Endothelial cell of umbilical vein (primary cell): ENCODE data around the gene PYGB. TPM values are rescaled to one million over a fixed set of nuclear protein-coding genes. Genes with fewer than 3 reads are reported as not detected.

Experiments
- BruUV-seq: library from RNA; stranded (reverse); fragments of 400-500 nt; replicated peaks from 2 replicates; lab custom pipeline; 2021; lab: Mats Ljungman, UMichigan
- CTCF ChIA-PET: fragments of 300-600, 350-600 bp; sonication (Branson Sonifier 250); formaldehyde crosslinking; loops from one replicate; lab custom pipeline; 2021; ENCODE audit warnings: antibody characterized with exemption, inconsistent platforms; lab: Charles Lee
- POLR2A ChIA-PET: fragments of 300-600, 350-600 bp; sonication (Branson Sonifier 250); formaldehyde crosslinking; loops from one replicate; lab custom pipeline; 2021; ENCODE audit warnings: antibody characterized with exemption, inconsistent platforms; lab: Charles Lee
- DNase-seq: peaks from one replicate; pipeline ENCODE4 v3.0.0-alpha.2; 2011; ENCODE audit warnings: low read depth, low spot score
- FAIRE-seq: peaks from 2 replicates; lab custom pipeline; 2011; peaks lifted over from hg19 to GRCh38; lab: Jason Lieb, UNC
- H2AFZ ChIP-seq: 2 replicates; pipeline ENCODE4 v1.6.0; 2012; ENCODE audit warnings: low read depth, low read length, control low read depth, inconsistent platforms
- H3K27ac ChIP-seq: 2 replicates; pipeline ENCODE4 v1.5.1; 2011; ENCODE audit warnings: low read depth, mild to moderate bottlenecking, control low read depth, low read length, moderate library complexity; ENCODE audit not compliant: insufficient read depth
- H3K27me3 ChIP-seq, 2 experiments: 2 replicates each; pipeline versions ENCODE4 v1.6.0 to v1.6.1; 2011; ENCODE audit warnings: low read length in 2 of 2, mixed read lengths in 1 of 2; ENCODE audit not compliant: control insufficient read depth in 2 of 2, insufficient read depth in 2 of 2
- H3K36me3 ChIP-seq, 2 experiments: 2 replicates in 1 of 2; 3 replicates in 1 of 2; pipeline ENCODE4 v1.5.1; 2011; ENCODE audit warnings: low read length in 2 of 2, mild to moderate bottlenecking in 1 of 2, moderate library complexity in 1 of 2; ENCODE audit not compliant: control insufficient read depth in 2 of 2, insufficient read depth in 2 of 2; ENCODE audit errors: extremely low read depth in 1 of 2
- H3K4me1 ChIP-seq: 3 replicates; pipeline ENCODE4 v1.5.1; 2011; ENCODE audit warnings: mild to moderate bottlenecking, low read length; ENCODE audit not compliant: control insufficient read depth, insufficient read depth; ENCODE audit errors: extremely low read depth
- H3K4me2 ChIP-seq: 2 replicates; pipeline ENCODE4 v1.6.1; 2011; ENCODE audit warnings: low read length, control low read depth, mixed read lengths; ENCODE audit not compliant: insufficient read depth
- H3K4me3 ChIP-seq, 3 experiments: fragments of 200-600 bp in 1 of 3; sonication (generic), shearing (Covaris generic) in 1 of 3; replicated peaks in 1 of 3; 2 replicates each; pipeline ENCODE4 v1.5.1; 2011 to 2016; ENCODE audit warnings: control low read depth in 3 of 3, low read length in 3 of 3, mild to moderate bottlenecking in 2 of 3, inconsistent platforms in 1 of 3, low read depth in 1 of 3, moderate library complexity in 1 of 3; ENCODE audit not compliant: insufficient read depth in 1 of 3
- H3K79me2 ChIP-seq: 2 replicates; pipeline ENCODE4 v1.6.0; 2012; ENCODE audit warnings: low read length, inconsistent platforms; ENCODE audit not compliant: control insufficient read depth, insufficient read depth
- H3K9ac ChIP-seq: replicated peaks from 2 replicates; pipeline ENCODE3; 2011; ENCODE audit warnings: low read length, control low read depth; ENCODE audit not compliant: insufficient read depth; ENCODE audit errors: extremely low read depth
- H3K9me1 ChIP-seq: replicated peaks from 3 replicates; pipeline ENCODE4 v1.6.0; 2011; ENCODE audit warnings: mild to moderate bottlenecking, low read length; ENCODE audit not compliant: control insufficient read depth, insufficient read depth; ENCODE audit errors: extremely low read depth
- H3K9me3 ChIP-seq: replicated peaks from 2 replicates; pipeline ENCODE4 v1.5.1; 2012; ENCODE audit warnings: low read length, inconsistent platforms; ENCODE audit not compliant: control insufficient read depth, insufficient read depth
- H4K20me1 ChIP-seq: replicated peaks from 2 replicates; pipeline ENCODE3; 2011; ENCODE audit warnings: mild to moderate bottlenecking, low read length; ENCODE audit not compliant: control insufficient read depth, insufficient read depth; ENCODE audit errors: extremely low read depth
- CTCF ChIP-seq, 2 donors: IDR thresholded peaks; 1 replicate in 1 of 2; 2 replicates in 1 of 2; pipeline ENCODE4 v1.5.1; 2011; ENCODE audit warnings: low read length in 2 of 2, mild to moderate bottlenecking in 2 of 2, moderate library complexity in 2 of 2, control low read depth in 1 of 2, inconsistent platforms in 1 of 2, low read depth in 1 of 2; ENCODE audit not compliant: insufficient read depth in 1 of 2; ENCODE audit errors: extremely low read depth in 1 of 2
- EZH2 ChIP-seq: IDR thresholded peaks from 2 replicates; pipeline ENCODE4 v1.6.1; 2012; ENCODE audit warnings: borderline replicate concordance, low read depth, mild to moderate bottlenecking, moderate library complexity, low read length, inconsistent platforms; ENCODE audit not compliant: severe bottlenecking
- FOS ChIP-seq: IDR thresholded peaks from 2 replicates; pipeline ENCODE4 v1.6.1; 2011; ENCODE audit warnings: mild to moderate bottlenecking, low read length, moderate library complexity, borderline replicate concordance; ENCODE audit not compliant: insufficient read depth
- GATA2 ChIP-seq: IDR thresholded peaks from 2 replicates; pipeline ENCODE4 v1.7.0; 2011; ENCODE audit warnings: low read depth, mild to moderate bottlenecking, moderate library complexity, mixed read lengths, low read length; ENCODE audit not compliant: insufficient read length, insufficient read depth
- JUN ChIP-seq: IDR thresholded peaks from 2 replicates; pipeline ENCODE4 v1.6.1; 2011; ENCODE audit warnings: borderline replicate concordance, low read depth; ENCODE audit not compliant: insufficient read length, insufficient read depth
- MAX ChIP-seq: IDR thresholded peaks from 2 replicates; pipeline ENCODE4 v1.6.1; 2011; ENCODE audit not compliant: insufficient read depth, insufficient read length
- MYC ChIP-seq: IDR thresholded peaks from one replicate; pipeline ENCODE4 v1.6.1; 2011; ENCODE audit warnings: mild to moderate bottlenecking, low read depth, low read length
- POLR2A ChIP-seq: IDR thresholded peaks from 2 replicates; pipeline ENCODE4 v1.6.1; 2012; ENCODE audit warnings: low read depth, mild to moderate bottlenecking, control low read depth, low read length
- POLR2AphosphoS5 ChIP-seq: IDR thresholded peaks from 2 replicates; pipeline ENCODE4 v1.6.1; 2012; ENCODE audit warnings: low read depth, mild to moderate bottlenecking, control low read depth, low read length, moderate library complexity; ENCODE audit not compliant: insufficient read depth
- dilution Hi-C: fragments of 300-500 bp; cut with MboI; formaldehyde crosslinking; loops from one replicate; pipeline ENCODE4 v1.15.0; 2019; ENCODE audit warnings: low sequenced_read_pairs; ENCODE audit not compliant: extremely low pct_ligation_motif_present
- intact Hi-C: fragments of 100-400 bp; cut with micrococcal nuclease; formaldehyde crosslinking; loops from one replicate; pipeline ENCODE4 v1.10.0; 2022
- polyA plus RNA-seq, 4 experiments: library from polyadenylated mRNA; depleted of rRNA in 3 of 4; stranded (reverse) in 3 of 4; unstranded in 1 of 4; fragments of >200 nt; gene quantifications; 2 replicates each; pipeline versions ENCODE4 v1.2.1 to v1.2.3, GENCODE V29; 2011 to 2012; ENCODE audit warnings: missing spikeins in 1 of 4
- total RNA-seq: library from RNA; stranded (reverse); gene quantifications from 2 replicates; pipeline ENCODE4 v1.2.3, GENCODE V29; 2021

The PYGB gene
- total and polyA plus RNA-seq, 2 donors (not counting 3 experiments of a cell fraction or from before 2014, with no cell fraction given): 36.1 to 60.2 TPM

DNA sequence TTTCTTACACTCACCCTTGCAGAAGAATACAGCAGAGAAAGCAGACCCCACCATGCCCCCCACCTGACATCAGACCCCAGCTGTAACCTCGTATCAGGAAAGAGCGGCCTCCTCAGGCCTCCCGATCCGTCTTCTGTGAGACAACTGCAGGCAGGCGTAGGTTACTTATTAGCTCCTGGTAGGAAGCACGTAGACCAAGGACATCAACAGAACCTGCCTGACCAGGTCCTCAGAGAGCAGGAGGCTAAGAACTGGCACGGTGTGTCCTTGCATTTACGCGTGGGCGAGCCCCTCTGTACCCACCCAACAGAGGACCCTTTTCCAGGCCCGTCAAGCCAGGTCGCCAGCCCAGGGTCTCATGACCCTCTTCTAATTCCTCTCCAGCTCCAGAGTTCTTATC, 91.7 kb downstream of the PYGB start:
- dilution Hi-C loops: no loop called here
- Histone ChIP-seq H3K27ac (no peak overlapping the region), H3K79me2 (peaks cover 17% of the 10 kb centered on the region), H3K4me1 (no peaks in the 10 kb centered on the region), H3K36me3 (no peaks in the 10 kb centered on the region), H3K4me2 (no peak overlapping the region), H3K27me3 (no peaks in the 10 kb centered on the region), H3K9me1 (no peaks in the 10 kb centered on the region), H3K4me3 (no peak overlapping the region), H2AFZ (no peak overlapping the region), H4K20me1 (no peaks in the 10 kb centered on the region), H3K9me3 (no peaks in the 10 kb centered on the region), H3K9ac (no peak overlapping the region)
- BruUV-seq: no TSS peak
- POLR2A ChIA-PET: no interaction called here
- DNase-seq: no peak
- TF ChIP-seq GATA2 (no peak), JUN (no peak), FOS (no peak), MYC (no peak), POLR2AphosphoS5 (no peak), POLR2A (no peak), EZH2 (no peak), CTCF (IDR thresholded peaks at IDR 0.05; ENCODE audit: extremely low read depth in 1 of 2, insufficient read depth in 1 of 2, low read depth in 1 of 2, low read length in 2 of 2) (no peak), MAX (no peak)
- no peak for FAIRE-seq
- CTCF ChIA-PET: interaction anchor here (0.6 to 6.4 kb wide), 3 partner anchors 51 to 92 kb away, joined by 3 to 65 read pairs (median 3); no protein-coding TSS in a partner anchor
- intact Hi-C loops: no loop called here
